Activated CD4-positive, alpha-beta memory T cell treated with anti-CD3 and anti-CD28 coated beads for 36 hours (primary cell): ENCODE measurements around the gene NCKAP5L. TPM values are rescaled to one million over a fixed set of nuclear protein-coding genes. Genes with fewer than 3 reads are reported as not detected.

Experiments
- CTCF ChIA-PET: fragments of 350-600 bp; sonication (Branson Sonifier 250); formaldehyde crosslinking; loops from one replicate; lab custom pipeline; 2021; ENCODE audit warnings: antibody characterized with exemption, inconsistent platforms; lab: Charles Lee
- POLR2A ChIA-PET: fragments of 350-600 bp; sonication (Branson Sonifier 250); formaldehyde crosslinking; loops from one replicate; lab custom pipeline; 2021; ENCODE audit warnings: antibody characterized with exemption; lab: Charles Lee
- DNase-seq: peaks from one replicate; pipeline ENCODE4 v3.0.0-alpha.2; 2020
- H3K27ac Mint-ChIP-seq: one replicate; pipeline ENCODE4 v1.8.0; 2021; ENCODE audit warnings: mixed read lengths
- H3K27me3 Mint-ChIP-seq: one replicate; pipeline ENCODE4 v1.8.0; 2021; ENCODE audit warnings: mixed read lengths
- H3K36me3 Mint-ChIP-seq: one replicate; pipeline ENCODE4 v1.8.0; 2021; ENCODE audit warnings: mixed read lengths
- H3K4me1 Mint-ChIP-seq: one replicate; pipeline ENCODE4 v1.8.0; 2021; ENCODE audit warnings: low read depth, mixed read lengths
- H3K4me3 Mint-ChIP-seq: one replicate; pipeline ENCODE4 v1.8.0; 2021; ENCODE audit warnings: mild to moderate bottlenecking, mixed read lengths
- H3K9me3 Mint-ChIP-seq: one replicate; pipeline ENCODE4 v1.8.0; 2021; ENCODE audit warnings: mixed read lengths
- intact Hi-C: fragments of 100-400 bp; cut with micrococcal nuclease; formaldehyde crosslinking; loops from one replicate; pipeline ENCODE4 v1.15.1; 2023
- total RNA-seq, 2 experiments: library from RNA; stranded (reverse); gene quantifications; one replicate each; pipeline ENCODE4 v1.2.3, GENCODE V29; 2021

Gene NCKAP5L
- total RNA-seq, 2 experiments from 2014 or later = 2.9 to 3.0 TPM

GRCh38 chr12:49806321-49806813 lies 21.8 kb downstream of the NCKAP5L start:
- Mint-ChIP-seq H3K27ac (no peak overlapping the region), H3K4me1 (no peaks in the 10 kb centered on the region), H3K9me3 (no peaks in the 10 kb centered on the region), H3K4me3 (no peak overlapping the region), H3K27me3 (no peaks in the 10 kb centered on the region), H3K36me3 (no peaks in the 10 kb centered on the region)
- intact Hi-C loops = no loop called here
- CTCF ChIA-PET = no interaction called here
- no peak for DNase-seq
- POLR2A ChIA-PET = no interaction called here

- no peak overlapping the region for H3K27ac Mint-ChIP-seq
- ChIA-PET POLR2A (no interaction called here), CTCF (interaction anchor here (1.2 kb wide), 1 partner anchor 43 kb away, joined by 3 read pairs; no protein-coding TSS in a partner anchor)
- no peaks in the 10 kb centered on the region for H3K9me3 Mint-ChIP-seq
- no peaks in the 10 kb centered on the region for H3K36me3 Mint-ChIP-seq
- no peaks in the 10 kb centered on the region for H3K27me3 Mint-ChIP-seq
- intact Hi-C loops = no loop called here
- no peak for DNase-seq
- no peak overlapping the region for H3K4me3 Mint-ChIP-seq
- H3K4me1 Mint-ChIP-seq = no peaks in the 10 kb centered on the region
These were observed 22.8 kb downstream of the NCKAP5L start for GRCh38 chr12:49805409-49805808.

DNA sequence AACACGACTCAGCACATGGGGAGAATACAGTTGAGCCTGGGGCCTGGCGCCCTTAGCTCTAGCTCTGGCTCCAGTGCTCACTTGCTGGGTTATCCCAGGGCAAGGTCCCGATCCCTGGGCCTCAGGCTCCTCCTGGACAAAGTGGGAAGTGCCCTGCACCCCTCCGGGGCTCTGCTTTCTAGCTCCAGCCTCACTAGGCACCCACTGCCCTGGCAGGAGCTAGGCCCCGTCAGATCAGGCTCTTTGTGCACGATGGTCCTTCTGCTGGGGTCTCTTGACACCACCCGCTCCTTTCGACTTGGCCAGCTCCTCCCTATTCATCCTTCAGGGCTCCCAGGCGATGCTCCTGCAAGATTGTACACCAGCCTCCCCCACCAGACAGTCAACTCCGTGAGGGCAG lies 23.4 kb downstream of the NCKAP5L start:
- CTCF ChIA-PET = interaction anchor here (1.0 to 1.5 kb wide), 4 partner anchors 27 to 280 kb away, joined by 3 to 4 read pairs (median 4); partner anchors contain the start of gene SMARCD1
- POLR2A ChIA-PET = no interaction called here

DNA sequence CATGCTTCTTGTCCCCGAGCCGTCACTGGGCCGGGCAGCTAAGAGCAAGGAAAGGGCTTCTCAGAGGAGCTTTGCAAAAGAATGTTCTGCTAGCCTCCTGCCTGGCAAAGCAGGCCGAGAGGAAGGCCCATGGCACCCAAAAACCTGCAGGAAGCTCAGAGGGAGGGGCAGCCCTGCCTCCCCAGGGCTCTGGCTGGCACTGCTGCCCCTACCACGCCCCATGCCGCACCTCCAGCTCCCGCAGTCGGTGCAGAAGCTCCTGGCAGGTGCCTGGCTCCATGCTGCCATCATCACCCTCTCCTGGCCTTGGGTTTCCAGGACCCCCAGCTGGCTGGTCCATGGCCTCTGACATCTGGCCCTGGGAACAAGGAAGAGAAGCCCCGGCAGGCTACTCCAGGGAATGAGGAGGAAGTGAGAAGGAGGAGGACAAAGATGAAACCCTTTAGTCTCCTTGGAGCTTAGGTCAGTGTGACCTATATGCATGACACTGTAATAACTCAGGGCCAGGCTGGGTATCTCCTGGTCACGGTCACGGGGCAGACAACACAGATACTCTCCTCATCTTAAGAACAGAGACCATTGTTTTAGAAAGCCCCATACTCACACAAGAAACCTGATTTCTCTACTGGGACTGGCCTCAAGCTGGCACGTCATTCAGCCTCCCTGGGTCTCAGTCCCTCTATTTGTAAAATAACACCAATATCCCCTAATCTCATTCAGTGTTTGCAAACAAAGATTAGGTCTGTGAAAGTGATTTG lies 24.3 kb downstream of the NCKAP5L start:
- H3K4me3 Mint-ChIP-seq = no peak overlapping the region
- H3K27me3 Mint-ChIP-seq = no peaks in the 10 kb centered on the region
- DNase-seq = no peak
- intact Hi-C loops = no loop called here
- no peaks in the 10 kb centered on the region for H3K9me3 Mint-ChIP-seq
- H3K36me3 Mint-ChIP-seq = no peaks in the 10 kb centered on the region
- H3K27ac Mint-ChIP-seq = no peak overlapping the region
- no peaks in the 10 kb centered on the region for H3K4me1 Mint-ChIP-seq
- ChIA-PET POLR2A (no interaction called here), CTCF (interaction anchor here (1.0 to 1.5 kb wide), 3 partner anchors 26 to 281 kb away, joined by 3 to 4 read pairs (median 4); partner anchors contain the start of gene SMARCD1)

More for the DNA sequence above, 23.4 kb downstream of the NCKAP5L start:
- Mint-ChIP-seq H3K27me3 (no peaks in the 10 kb centered on the region), H3K4me1 (no peaks in the 10 kb centered on the region), H3K4me3 (no peak overlapping the region), H3K27ac (no peak overlapping the region), H3K9me3 (no peaks in the 10 kb centered on the region), H3K36me3 (no peaks in the 10 kb centered on the region)
- intact Hi-C loops = no loop called here
- no peak for DNase-seq

GRCh38 chr12:49801141-49802063 lies 26.8 kb downstream of the NCKAP5L start:
- H3K4me3 Mint-ChIP-seq = no peak overlapping the region
- POLR2A ChIA-PET = no interaction called here
- no peaks in the 10 kb centered on the region for H3K27me3 Mint-ChIP-seq
- H3K9me3 Mint-ChIP-seq = no peaks in the 10 kb centered on the region
- H3K36me3 Mint-ChIP-seq = no peaks in the 10 kb centered on the region
- intact Hi-C loops = no loop called here
- CTCF ChIA-PET = interaction anchor here (1.1 to 1.9 kb wide), 3 partner anchors 23 to 66 kb away, joined by 3 to 12 read pairs (median 3); no protein-coding TSS in a partner anchor
- no peak for DNase-seq
- no peaks in the 10 kb centered on the region for H3K4me1 Mint-ChIP-seq
- no peak overlapping the region for H3K27ac Mint-ChIP-seq

- Mint-ChIP-seq H3K9me3 (no peaks in the 10 kb centered on the region), H3K4me3 (no peak overlapping the region), H3K27ac (no peak overlapping the region)
These were observed 27.6 kb downstream of the NCKAP5L start for GRCh38 chr12:49800421-49801140.

GRCh38 chr12:49798934-49799333 lies 29.3 kb downstream of the NCKAP5L start:
- ChIA-PET CTCF (interaction anchor here (1.0 to 1.3 kb wide), 2 partner anchors 58 to 147 kb away, joined by 3 read pairs; partner anchors contain the start of gene TMBIM6), POLR2A (no interaction called here)
- no peaks in the 10 kb centered on the region for H3K9me3 Mint-ChIP-seq
- H3K4me3 Mint-ChIP-seq = no peak overlapping the region
- no peaks in the 10 kb centered on the region for H3K36me3 Mint-ChIP-seq
- intact Hi-C loops = no loop called here
- no peaks in the 10 kb centered on the region for H3K27me3 Mint-ChIP-seq
- no peak overlapping the region for H3K27ac Mint-ChIP-seq
- no peak for DNase-seq
- no peaks in the 10 kb centered on the region for H3K4me1 Mint-ChIP-seq

More at GRCh38 chr12:49800421-49801140, 27.6 kb downstream of the NCKAP5L start:
- Mint-ChIP-seq H3K36me3 (no peaks in the 10 kb centered on the region), H3K4me1 (no peaks in the 10 kb centered on the region), H3K27me3 (no peaks in the 10 kb centered on the region)
- DNase-seq = no peak
- POLR2A ChIA-PET = no interaction called here
- CTCF ChIA-PET = interaction anchor here (1.6 to 1.9 kb wide), 2 partner anchors 23 to 67 kb away, joined by 3 to 12 read pairs; no protein-coding TSS in a partner anchor
- intact Hi-C loops = no loop called here

DNA sequence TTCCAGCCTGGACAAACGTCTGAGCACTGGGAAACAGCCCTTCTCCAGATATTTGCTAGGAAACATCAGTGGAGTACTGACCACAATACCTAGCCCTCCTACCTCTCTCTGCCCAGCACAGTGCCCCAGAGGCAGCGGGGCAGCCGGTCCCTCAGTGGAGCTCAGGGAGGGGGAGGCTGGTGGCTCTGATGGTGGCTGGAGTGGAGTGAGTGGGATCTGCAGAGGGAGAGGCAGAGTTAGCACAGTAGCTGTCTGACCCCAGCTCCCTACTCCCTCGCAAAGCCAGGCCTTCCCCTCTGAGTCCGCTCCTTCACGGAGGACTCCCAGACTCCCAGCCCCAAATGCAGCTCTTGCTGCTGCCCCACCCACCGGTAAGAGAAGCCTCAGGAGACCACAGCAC lies 30.0 kb downstream of the NCKAP5L start:
- Mint-ChIP-seq H3K4me3 (no peak overlapping the region), H3K4me1 (no peaks in the 10 kb centered on the region), H3K9me3 (no peaks in the 10 kb centered on the region), H3K27ac (no peak overlapping the region), H3K27me3 (no peaks in the 10 kb centered on the region), H3K36me3 (no peaks in the 10 kb centered on the region)
- ChIA-PET POLR2A (no interaction called here), CTCF (interaction anchor here (1.0 to 1.3 kb wide), 2 partner anchors 57 to 148 kb away, joined by 3 read pairs; partner anchors contain the start of gene TMBIM6)
- intact Hi-C loops = no loop called here
- no peak for DNase-seq

DNA sequence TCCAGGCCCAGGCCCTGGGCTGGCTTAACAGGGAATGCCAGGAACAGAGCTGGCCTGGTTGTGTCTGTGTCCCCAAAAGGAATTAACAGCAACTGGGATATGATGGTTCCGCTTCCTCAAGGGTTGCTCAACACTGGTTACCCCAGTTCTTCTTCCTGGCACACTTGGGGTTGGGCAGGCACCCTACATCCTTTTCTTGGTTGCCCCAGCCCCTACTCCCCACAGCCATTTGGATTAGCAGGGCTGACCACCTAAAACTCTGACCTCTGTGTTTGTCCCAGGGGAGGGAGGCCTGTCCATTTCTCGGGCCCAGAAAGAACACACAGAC lies 30.8 kb downstream of the NCKAP5L start:
- POLR2A ChIA-PET = no interaction called here
- no peaks in the 10 kb centered on the region for H3K9me3 Mint-ChIP-seq
- CTCF ChIA-PET = interaction anchor here (1.0 kb wide), 1 partner anchor 150 kb away, joined by 3 read pairs; no protein-coding TSS in a partner anchor

GRCh38 chr12:49796606-49797448 lies 31.4 kb downstream of the NCKAP5L start:
- Mint-ChIP-seq H3K4me1 (no peaks in the 10 kb centered on the region), H3K27me3 (no peaks in the 10 kb centered on the region), H3K4me3 (no peak overlapping the region), H3K36me3 (no peaks in the 10 kb centered on the region), H3K9me3 (no peaks in the 10 kb centered on the region), H3K27ac (no peak overlapping the region)
- ChIA-PET POLR2A (no interaction called here), CTCF (interaction anchor here (1.0 to 1.4 kb wide), 2 partner anchors 19 to 149 kb away, joined by 3 to 8 read pairs; no protein-coding TSS in a partner anchor)
- intact Hi-C loops = no loop called here
- no peak for DNase-seq

More for the DNA sequence above, 30.8 kb downstream of the NCKAP5L start:
- no peak for DNase-seq
- Mint-ChIP-seq H3K4me1 (no peaks in the 10 kb centered on the region), H3K4me3 (no peak overlapping the region), H3K27ac (no peak overlapping the region), H3K36me3 (no peaks in the 10 kb centered on the region), H3K27me3 (no peaks in the 10 kb centered on the region)
- intact Hi-C loops = no loop called here

DNA sequence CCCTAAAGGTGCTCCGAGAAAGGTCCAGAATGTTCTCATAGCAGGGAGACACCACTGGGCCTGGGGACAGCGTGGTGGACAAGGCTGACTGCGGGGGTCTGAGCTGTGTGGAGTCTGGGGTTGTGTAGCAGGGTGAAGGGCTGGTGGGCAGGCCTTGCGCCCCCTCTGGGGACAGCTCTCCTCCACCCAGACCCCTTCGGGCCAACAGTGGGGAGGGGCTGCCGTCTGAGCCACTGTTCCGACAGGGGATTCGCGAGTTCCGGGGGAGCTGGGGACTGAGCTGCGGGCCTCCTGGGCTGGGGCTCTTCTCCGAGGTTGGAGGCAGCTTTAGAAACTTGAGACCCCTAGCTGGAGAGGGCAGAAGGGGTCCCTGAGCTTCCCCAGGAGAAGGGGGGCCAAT lies 32.1 kb downstream of the NCKAP5L start:
- H3K27ac Mint-ChIP-seq = no peak overlapping the region
- H3K36me3 Mint-ChIP-seq = no peaks in the 10 kb centered on the region
- DNase-seq = no peak
- CTCF ChIA-PET = interaction anchor here (1.4 kb wide), 1 partner anchor 18 kb away, joined by 8 read pairs; no protein-coding TSS in a partner anchor
- no peak overlapping the region for H3K4me3 Mint-ChIP-seq
- no peaks in the 10 kb centered on the region for H3K27me3 Mint-ChIP-seq
- no peaks in the 10 kb centered on the region for H3K4me1 Mint-ChIP-seq
- intact Hi-C loops = no loop called here
- no peaks in the 10 kb centered on the region for H3K9me3 Mint-ChIP-seq
- POLR2A ChIA-PET = no interaction called here
